ENCODE data around the gene CCNL2.

Gene CCNL2

GRCh38 chr1:1374929-1375662 is 24.0 kb downstream of the CCNL2 start, which contains the start of gene AURKAIP1:
Gene AURKAIP1 (minus strand): TSS chr1:1375207. CDS start chr1:1374756, 451 bp downstream.
- H3K27ac ChIP-seq, result peak within 1 kb of the TSS; percentile 99
- TF ChIP-seq CTCF (conservative IDR thresholded peaks at IDR 0.05), result peak; percentile 35; the same call in 1 of the 2 replicates

GRCh38 chr1:1374589-1374928 is 24.6 kb downstream of the CCNL2 start:
- no peak for TF ChIP-seq CTCF (conservative IDR thresholded peaks at IDR 0.05)
- H3K27ac ChIP-seq, result peak overlapping the region; percentile 99

- no peak for TF ChIP-seq CTCF (conservative IDR thresholded peaks at IDR 0.05)
- H3K27ac ChIP-seq, result peak overlapping the region; percentile 99
These were observed 25.1 kb downstream of the CCNL2 start for GRCh38 chr1:1373815-1374588.

- no peak for TF ChIP-seq CTCF (conservative IDR thresholded peaks at IDR 0.05)
- H3K27ac ChIP-seq, result peak overlapping the region; percentile 99; the same call in 1 of the 2 replicates
These were observed 25.9 kb downstream of the CCNL2 start for GRCh38 chr1:1373051-1373814.

- H3K27ac ChIP-seq, result no peak overlapping the region
- TF ChIP-seq CTCF (conservative IDR thresholded peaks at IDR 0.05), result peak; percentile 96
These were observed 27.1 kb downstream of the CCNL2 start for GRCh38 chr1:1371746-1372711.

GRCh38 chr1:1371364-1371745 is 27.8 kb downstream of the CCNL2 start:
- TF ChIP-seq CTCF (conservative IDR thresholded peaks at IDR 0.05), result no peak
- H3K27ac ChIP-seq, result no peak overlapping the region
